Esophagus muscularis mucosa (tissue), 4 donors: ENCODE results near the gene NSUN7. TPM values are rescaled to one million over a fixed set of nuclear protein-coding genes. Genes with fewer than 3 reads are reported as not detected.
A peak's percentile ranks its signal among the peaks of the same experiment; 100 is the strongest.
"Not testable (repeated sequence)": the region's sequence is repeated elsewhere in the genome, so short reads cannot be mapped to it uniquely, and the experiment has no call there.

ENCODE experiments used
- DNase-seq: peaks from one replicate; pipeline ENCODE4 v3.0.0-alpha.2; 2017; ENCODE audit errors: extremely low spot score
- H3K27ac ChIP-seq, 4 donors: fragments of 200-600 bp; sonication (generic); replicated peaks in 1 of 4; 1 replicate in 3 of 4; 2 replicates in 1 of 4; pipeline ENCODE4 v1.5.1; 2016 to 2019; ENCODE audit warnings: mild to moderate bottlenecking in 1 of 4
- H3K27me3 ChIP-seq, 4 donors: fragments of 200-600 bp; sonication (generic); one replicate each; pipeline versions ENCODE4 v1.5.1 to v1.6.0; 2016 to 2019
- H3K36me3 ChIP-seq, 4 donors: fragments of 200-600 bp; sonication (generic); one replicate each; pipeline ENCODE4 v1.5.1; 2016 to 2019
- H3K4me1 ChIP-seq, 4 donors: fragments of 200-600 bp; sonication (generic); one replicate each; pipeline ENCODE4 v1.5.1; 2016 to 2019
- H3K4me3 ChIP-seq, 4 donors: fragments of 200-600 bp; sonication (generic); 1 replicate in 2 of 4; 2 replicates in 2 of 4; pipeline ENCODE4 v1.5.1; 2016 to 2019; ENCODE audit warnings: mild to moderate bottlenecking in 4 of 4, moderate library complexity in 1 of 4
- H3K9me3 ChIP-seq, 4 donors: fragments of 200-600 bp; sonication (generic); 1 replicate in 3 of 4; 2 replicates in 1 of 4; pipeline ENCODE4 v1.5.1; 2016 to 2019
- EP300 ChIP-seq: sonication (generic); formaldehyde crosslinking; IDR thresholded peaks from one replicate; pipeline ENCODE4 v1.6.1; 2017; ENCODE audit warnings: antibody characterized with exemption
- POLR2A ChIP-seq: fragments of 450-650 bp; IDR thresholded peaks from one replicate; pipeline ENCODE4 v1.6.1; 2017; ENCODE audit warnings: antibody characterized with exemption, moderate library complexity, mild to moderate bottlenecking, low read depth
- POLR2AphosphoS5 ChIP-seq, 2 donors: sonication (generic); formaldehyde crosslinking; IDR thresholded peaks; one replicate each; pipeline ENCODE4 v1.6.1; 2017; ENCODE audit warnings: antibody characterized with exemption in 2 of 2
- WGBS: methylation state at CpG from one replicate; pipeline ENCODE4 v1.1.5; 2018; 5-methylcytosine and 5-hydroxymethylcytosine counted together
- intact Hi-C: fragments of 100-400 bp; cut with DNase I; formaldehyde crosslinking; loops from one replicate; pipeline ENCODE4 v1.15.1; 2023
- total RNA-seq, 4 donors: library from RNA; depleted of rRNA; stranded (reverse); fragments of >200 nt; gene quantifications; one replicate each; pipeline versions ENCODE4 v1.1.0 to v1.2.1, GENCODE V29; 2016
- TF ChIP-seq, protein P1 (sequence below), 3 experiments: fragments of 200-600 bp in 2 of 3; fragments of 450-650 bp in 1 of 3; sonication (generic) in 2 of 3; IDR thresholded peaks; one replicate each; pipeline ENCODE4 v1.5.1; 2017 to 2019; ENCODE audit warnings: antibody characterized with exemption in 3 of 3, mild to moderate bottlenecking in 2 of 3, moderate library complexity in 1 of 3

Gene NSUN7
- total RNA-seq, 4 donors from 2014 or later, result 0.83 to 7.1 (median 2.8) TPM

DNA sequence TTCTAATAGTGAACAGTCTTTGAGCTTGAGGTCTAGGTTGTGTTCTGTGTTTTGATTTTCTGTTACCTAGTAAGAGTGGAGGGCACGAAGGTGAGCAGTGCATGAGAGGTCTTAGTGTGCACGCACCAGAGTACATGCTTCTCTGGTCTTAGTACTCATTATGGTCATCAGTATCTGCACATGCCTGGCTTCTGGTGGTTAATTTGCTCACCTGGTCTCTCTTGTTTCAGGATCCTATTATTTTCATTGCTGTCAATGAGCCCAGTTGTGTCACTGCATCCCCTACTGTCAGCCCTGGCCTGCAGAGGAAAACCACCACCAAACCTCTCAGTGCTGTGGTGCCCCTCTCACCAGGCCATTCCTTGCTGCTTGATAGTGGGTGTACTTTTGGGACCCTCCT lies 54.8 kb downstream of the NSUN7 start:
- intact Hi-C loops, result no loop called here
- TF ChIP-seq, protein P1, sequence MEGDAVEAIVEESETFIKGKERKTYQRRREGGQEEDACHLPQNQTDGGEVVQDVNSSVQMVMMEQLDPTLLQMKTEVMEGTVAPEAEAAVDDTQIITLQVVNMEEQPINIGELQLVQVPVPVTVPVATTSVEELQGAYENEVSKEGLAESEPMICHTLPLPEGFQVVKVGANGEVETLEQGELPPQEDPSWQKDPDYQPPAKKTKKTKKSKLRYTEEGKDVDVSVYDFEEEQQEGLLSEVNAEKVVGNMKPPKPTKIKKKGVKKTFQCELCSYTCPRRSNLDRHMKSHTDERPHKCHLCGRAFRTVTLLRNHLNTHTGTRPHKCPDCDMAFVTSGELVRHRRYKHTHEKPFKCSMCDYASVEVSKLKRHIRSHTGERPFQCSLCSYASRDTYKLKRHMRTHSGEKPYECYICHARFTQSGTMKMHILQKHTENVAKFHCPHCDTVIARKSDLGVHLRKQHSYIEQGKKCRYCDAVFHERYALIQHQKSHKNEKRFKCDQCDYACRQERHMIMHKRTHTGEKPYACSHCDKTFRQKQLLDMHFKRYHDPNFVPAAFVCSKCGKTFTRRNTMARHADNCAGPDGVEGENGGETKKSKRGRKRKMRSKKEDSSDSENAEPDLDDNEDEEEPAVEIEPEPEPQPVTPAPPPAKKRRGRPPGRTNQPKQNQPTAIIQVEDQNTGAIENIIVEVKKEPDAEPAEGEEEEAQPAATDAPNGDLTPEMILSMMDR (IDR thresholded peaks at IDR 0.05), result no peak
- TF ChIP-seq POLR2A (no peak), EP300 (no peak), POLR2AphosphoS5 (IDR thresholded peaks at IDR 0.05) (no peak)
- Histone ChIP-seq H3K9me3 (no peaks in the 10 kb centered on the region), H3K36me3 (peaks cover 0 to 4% (median 0%) of the 10 kb centered on the region in 4 donors), H3K4me3 (no peak overlapping the region), H3K4me1 (peaks cover 0 to 11% (median 9%) of the 10 kb centered on the region in 4 donors), H3K27ac (no peak overlapping the region), H3K27me3 (no peaks in the 10 kb centered on the region)
- 95% methylated on average over 2 of the region's 2 CpGs for WGBS
- no peak for DNase-seq

DNA sequence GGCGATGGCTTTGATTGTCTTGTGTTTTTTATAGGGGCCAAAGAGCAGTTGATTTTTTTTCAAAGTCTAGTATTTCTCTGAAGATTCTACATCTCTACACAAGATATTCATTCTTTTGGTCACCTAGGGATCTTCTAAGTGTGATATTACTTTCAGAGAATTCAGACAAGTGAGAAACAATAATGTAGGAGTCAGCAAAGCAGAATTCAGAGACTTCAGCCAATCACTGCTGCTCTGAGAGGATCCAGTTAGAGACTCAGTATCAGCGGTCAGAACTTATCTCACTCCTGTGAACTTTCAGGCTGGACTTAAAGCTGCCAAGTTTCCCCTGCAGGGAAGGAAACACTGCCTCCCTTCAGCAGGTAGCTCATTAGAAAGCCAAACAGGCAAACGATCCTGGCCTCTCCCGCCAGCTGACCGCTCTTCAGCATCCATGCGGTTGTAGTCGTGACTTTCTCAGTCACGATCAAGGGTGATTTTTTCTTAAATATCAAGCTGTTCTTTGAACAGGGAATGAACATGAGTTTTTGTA lies 59.2 kb downstream of the NSUN7 start:
- WGBS, result 86% methylated on average over 8 of the region's 8 CpGs
- no peaks in the 10 kb centered on the region for H3K9me3 ChIP-seq
- H3K36me3 ChIP-seq, result peaks cover 0 to 10% (median 5%) of the 10 kb centered on the region in 4 donors
- intact Hi-C loops, result no loop called here
- TF ChIP-seq, protein P1 (IDR thresholded peaks at IDR 0.05), result no peak
- TF ChIP-seq POLR2AphosphoS5 (IDR thresholded peaks at IDR 0.05), result no peak
- no peak for TF ChIP-seq EP300
- TF ChIP-seq POLR2A, result no peak
- H3K4me3 ChIP-seq, result no peak overlapping the region
- DNase-seq, result no peak
- no peaks in the 10 kb centered on the region for H3K27me3 ChIP-seq
- no peak overlapping the region for H3K27ac ChIP-seq
- H3K4me1 ChIP-seq, result peaks cover 0 to 11% (median 9%) of the 10 kb centered on the region in 4 donors

DNA sequence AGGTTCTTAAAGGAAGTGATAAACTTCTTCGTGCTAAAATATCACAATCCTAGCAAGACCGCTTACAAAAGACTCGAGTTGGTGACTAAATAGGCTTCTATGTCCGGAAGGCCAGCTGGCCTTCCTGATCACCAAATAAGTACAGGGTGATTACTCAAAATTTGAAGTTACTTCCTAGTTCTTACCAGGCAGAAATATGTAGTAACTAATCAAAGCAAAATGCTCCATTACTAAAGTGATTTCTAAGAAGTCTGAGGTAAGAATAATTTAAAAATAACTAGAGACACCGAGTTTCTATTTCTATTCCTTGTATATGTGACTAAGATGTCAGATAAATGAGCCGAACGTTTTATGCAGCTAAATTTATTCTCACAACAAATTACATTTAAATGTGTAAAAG lies 62.2 kb downstream of the NSUN7 start:
- no peaks in the 10 kb centered on the region for H3K9me3 ChIP-seq
- peaks cover 0 to 7% (median 5%) of the 10 kb centered on the region in 4 donors for H3K4me1 ChIP-seq
- peak overlapping the region in 1 of 4 donors; percentile 22 for H3K27ac ChIP-seq
- intact Hi-C loops, result no loop called here
- TF ChIP-seq EP300, result no peak
- TF ChIP-seq, protein P1 (IDR thresholded peaks at IDR 0.05), result no peak
- TF ChIP-seq POLR2AphosphoS5 (IDR thresholded peaks at IDR 0.05), result no peak
- TF ChIP-seq POLR2A, result no peak
- 59% methylated on average over 7 of the region's 7 CpGs for WGBS
- H3K27me3 ChIP-seq, result no peaks in the 10 kb centered on the region
- DNase-seq, result no peak
- H3K4me3 ChIP-seq, result no peak overlapping the region
- H3K36me3 ChIP-seq, result peaks cover 12 to 37% (median 23%) of the 10 kb centered on the region in 4 donors

DNA sequence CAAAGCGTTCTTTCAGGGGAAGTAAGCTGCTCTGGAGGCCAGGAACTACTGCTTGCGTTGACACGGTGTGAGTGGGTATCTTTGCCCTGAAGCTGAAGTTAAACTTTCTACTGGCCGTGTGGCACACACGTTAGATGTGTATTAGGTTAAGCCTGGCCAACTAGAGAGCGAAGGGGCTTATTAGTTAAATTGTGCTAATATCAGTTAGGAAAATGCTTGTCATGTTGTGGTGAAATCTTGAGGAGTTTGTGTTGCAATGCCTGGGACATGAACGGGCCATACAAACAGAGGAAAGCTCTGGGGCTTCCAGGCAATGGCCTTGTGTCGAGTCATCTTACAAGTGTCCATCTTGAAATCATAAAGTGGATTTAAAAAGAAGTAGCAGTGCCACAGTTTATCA lies 62.6 kb downstream of the NSUN7 start:
- no peak for DNase-seq
- H3K4me3 ChIP-seq, result no peak overlapping the region
- H3K27me3 ChIP-seq, result no peaks in the 10 kb centered on the region
- intact Hi-C loops, result no loop called here
- no peak for TF ChIP-seq EP300
- no peak for TF ChIP-seq POLR2AphosphoS5 (IDR thresholded peaks at IDR 0.05)
- TF ChIP-seq, protein P1 (IDR thresholded peaks at IDR 0.05), result no peak
- no peak for TF ChIP-seq POLR2A
- peaks cover 12 to 41% (median 26%) of the 10 kb centered on the region in 4 donors for H3K36me3 ChIP-seq
- H3K4me1 ChIP-seq, result peaks cover 0 to 3% (median under 1%) of the 10 kb centered on the region in 4 donors
- H3K27ac ChIP-seq, result peak overlapping the region in 1 of 4 donors; percentile 22
- 82% methylated on average over 8 of the region's 8 CpGs for WGBS
- H3K9me3 ChIP-seq, result no peaks in the 10 kb centered on the region

DNA sequence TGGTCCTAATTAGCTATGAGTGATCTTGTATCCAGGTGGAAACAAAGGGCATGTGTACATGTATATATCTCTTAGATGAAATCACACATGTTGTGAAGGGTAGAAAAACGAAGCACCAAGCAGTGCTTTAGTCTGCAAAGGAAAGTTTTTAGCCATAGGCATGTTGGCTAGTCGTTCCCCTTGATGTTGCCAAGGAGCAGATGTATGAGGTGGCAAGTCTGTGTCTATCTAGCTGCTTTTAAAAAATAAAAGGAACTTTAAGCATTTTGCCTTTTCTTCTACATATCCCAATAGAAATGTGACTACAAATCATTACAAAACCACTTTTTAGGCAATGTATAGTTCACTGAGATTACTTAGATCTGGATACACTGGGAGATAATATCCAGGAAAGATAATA lies 63.1 kb downstream of the NSUN7 start:
- no peaks in the 10 kb centered on the region for H3K27me3 ChIP-seq
- no peaks in the 10 kb centered on the region for H3K4me1 ChIP-seq
- intact Hi-C loops, result no loop called here
- WGBS, result 88% methylated on average over 2 of the region's 2 CpGs
- no peaks in the 10 kb centered on the region for H3K9me3 ChIP-seq
- H3K27ac ChIP-seq, result no peak overlapping the region
- peaks cover 12 to 45% (median 28%) of the 10 kb centered on the region in 4 donors for H3K36me3 ChIP-seq
- no peak overlapping the region for H3K4me3 ChIP-seq
- TF ChIP-seq POLR2AphosphoS5 (IDR thresholded peaks at IDR 0.05) (no peak), POLR2A (no peak), EP300 (no peak)
- TF ChIP-seq, protein P1 (IDR thresholded peaks at IDR 0.05), result no peak
- no peak for DNase-seq

DNA sequence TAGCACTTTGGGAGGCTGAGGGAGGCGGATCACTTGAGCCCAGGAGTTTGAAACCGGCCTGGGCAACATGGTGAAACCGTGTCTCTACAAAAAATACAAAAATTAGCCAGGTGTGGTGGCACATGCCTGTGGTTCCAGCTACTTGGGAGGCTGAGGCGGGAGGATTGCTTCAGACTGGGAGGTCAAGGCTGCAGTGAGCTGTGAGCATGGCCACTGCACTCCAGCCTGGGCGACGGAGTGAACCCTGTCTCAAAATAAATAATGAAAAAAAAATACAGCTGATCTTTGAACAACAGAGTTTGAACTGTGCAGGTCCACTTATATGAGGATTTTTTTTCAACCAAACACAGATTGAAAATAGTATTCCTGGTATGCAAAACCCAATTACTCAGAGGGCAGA lies 67.4 kb downstream of the NSUN7 start:
- H3K27me3 ChIP-seq, H3K4me3 ChIP-seq, H3K9me3 ChIP-seq, H3K27ac ChIP-seq, intact Hi-C loops, H3K4me1 ChIP-seq: not testable (repeated sequence)
- 96% methylated on average over 6 of the region's 6 CpGs for WGBS
- H3K36me3 ChIP-seq, result peaks cover 18 to 81% (median 51%) of the 10 kb centered on the region in 4 donors
- peak; percentile 31 for DNase-seq
